GM18858 (cell line): ENCODE results near the gene VAC14.
"Not testable (repeated sequence)": the region's sequence is repeated elsewhere in the genome, so short reads cannot be mapped to it uniquely, and the experiment has no call there.

Experiments
- ATAC-seq: cut with Tn5 transposase; IDR thresholded peaks from one replicate; pipeline ENCODE4 v1.9.1; 2021; ENCODE audit not compliant: unreplicated experiment

Gene VAC14

GRCh38 chr16:70682239-70683145 lies 118.5 kb downstream of the VAC14 start:
- ATAC-seq: no peak

- ATAC-seq: no peak
Observed at GRCh38 chr16:70681382-70682238, 119.3 kb downstream of the VAC14 start.

GRCh38 chr16:70680495-70681381 lies 120.2 kb downstream of the VAC14 start:
- no peak for ATAC-seq

GRCh38 chr16:70679671-70680494 lies 121.1 kb downstream of the VAC14 start:
- no peak for ATAC-seq

- no peak for ATAC-seq
Observed at GRCh38 chr16:70678898-70679670, 121.9 kb downstream of the VAC14 start.

- ATAC-seq: no peak
Observed at GRCh38 chr16:70678121-70678897, 122.6 kb downstream of the VAC14 start.

GRCh38 chr16:70677499-70678120 lies 123.3 kb downstream of the VAC14 start:
- no peak for ATAC-seq

GRCh38 chr16:70676675-70677498 lies 124.1 kb downstream of the VAC14 start:
- no peak for ATAC-seq

- ATAC-seq: no peak
Observed at GRCh38 chr16:70675851-70676513, 125.0 kb downstream of the VAC14 start.

- ATAC-seq: no peak
Observed at GRCh38 chr16:70674221-70675014, 126.5 kb downstream of the VAC14 start.

GRCh38 chr16:70670938-70671337 lies 130.0 kb downstream of the VAC14 start:
- ATAC-seq: not testable (repeated sequence)

- no peak for ATAC-seq
Observed at GRCh38 chr16:70670175-70670574, 130.8 kb downstream of the VAC14 start.

- no peak for ATAC-seq
Observed at GRCh38 chr16:70665806-70666735, 134.9 kb downstream of the VAC14 start.

- no peak for ATAC-seq
Observed at GRCh38 chr16:70665113-70665694, 135.8 kb downstream of the VAC14 start.
